ENCODE data around the gene ISCA1. TPM values are rescaled to one million over a fixed set of nuclear protein-coding genes. Genes with fewer than 3 reads are reported as not detected.
"Not testable (repeated sequence)": the region's sequence is repeated elsewhere in the genome, so short reads cannot be mapped to it uniquely, and the experiment has no call there.

The ISCA1 gene
- 10 to 100 TPM; 16.4 to 55.2 (median 40.7) TPM for polyA plus RNA-seq

DNA sequence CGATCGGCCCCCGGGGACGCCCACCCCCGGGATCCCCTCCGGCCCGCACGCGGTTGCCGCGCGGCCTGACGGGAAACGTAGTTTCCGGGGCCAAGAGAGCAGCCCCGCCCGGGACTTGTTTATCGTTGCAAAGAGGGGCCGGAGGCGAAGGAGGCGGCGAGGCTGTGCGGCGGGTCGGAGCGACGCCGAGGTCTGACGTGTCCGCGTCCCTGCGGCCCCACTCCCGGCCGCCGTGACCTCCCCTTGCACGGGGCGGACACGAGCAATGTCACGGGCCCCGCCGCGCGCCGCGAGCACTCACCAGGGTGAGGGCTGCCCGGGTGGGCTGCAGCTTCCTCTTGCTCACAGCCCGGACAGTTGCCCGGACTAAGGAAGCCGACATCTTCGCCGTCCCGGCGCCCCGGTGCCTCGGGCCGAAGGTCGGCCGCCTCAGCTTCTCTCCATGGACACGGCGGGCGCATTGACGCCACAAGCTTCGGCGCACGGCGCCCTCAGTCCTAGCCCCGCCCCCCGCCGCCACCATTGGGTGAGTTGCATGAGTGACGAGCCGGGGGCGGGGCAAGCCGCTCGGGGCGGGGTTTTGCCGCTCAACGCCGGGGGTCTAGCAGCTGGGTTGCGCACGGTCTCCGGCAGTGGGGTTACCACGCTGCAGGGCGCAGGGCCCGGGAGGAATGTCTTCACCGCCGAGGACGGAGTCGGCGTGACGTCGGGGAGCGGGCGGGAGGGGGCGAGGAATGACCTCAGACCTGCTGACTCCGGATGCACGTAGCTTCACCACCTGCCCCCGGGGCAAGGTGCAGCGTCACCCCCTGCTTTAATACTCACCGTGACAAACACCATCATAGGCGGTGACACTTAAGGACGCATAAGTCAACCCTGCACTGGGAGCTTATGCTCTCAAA is at the start of gene ISCA1:
TSS of gene ISCA1 (minus strand) at position 462 of the 902 bp plus-strand sequence. CDS start at position 382, 80 bp downstream.
- 0 to 1% (median 1%) methylated on average over 73 to 101 of the region's 101 CpGs for WGBS, 3 donors
- H3K27ac ChIP-seq (ENCODE audit: low read depth, low read length): peak within 1 kb of the TSS; percentile 48

DNA sequence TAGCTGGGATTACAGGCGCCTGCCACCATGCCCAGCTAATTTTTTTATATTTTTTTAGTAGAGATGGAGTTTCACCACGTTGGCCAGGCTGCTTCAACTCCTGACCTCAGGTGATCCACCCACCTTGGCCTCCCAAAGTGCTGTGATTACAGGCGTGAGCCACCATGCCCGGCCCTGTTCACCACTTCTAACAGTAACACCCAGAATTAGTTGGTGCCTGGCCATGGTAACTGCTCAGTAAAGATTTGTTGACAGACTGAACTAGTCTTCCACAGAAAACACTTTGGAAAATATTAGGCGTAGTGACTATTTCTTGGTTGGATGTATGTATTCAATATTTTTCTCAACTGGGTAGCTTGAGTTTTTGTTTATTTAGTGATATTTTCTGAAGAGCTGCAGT is 47.8 kb upstream of the ISCA1 start:
- 90 to 97% (median 92%) methylated on average over 5 of the region's 5 CpGs for WGBS, 3 donors
- no peak overlapping the region for H3K27ac ChIP-seq (ENCODE audit: low read depth, low read length)

- 77 to 94% (median 84%) methylated on average over 1 of the region's 1 CpG for WGBS, 3 donors
- no peak overlapping the region for H3K27ac ChIP-seq (ENCODE audit: low read depth, low read length)
Measured at GRCh38 chr9:86329649-86330048, 47.3 kb upstream of the ISCA1 start.

- no peak overlapping the region for H3K27ac ChIP-seq (ENCODE audit: low read depth, low read length)
- WGBS, 3 donors: 70 to 86% (median 74%) methylated on average over 4 of the region's 4 CpGs
Measured at GRCh38 chr9:86328156-86328555, 45.8 kb upstream of the ISCA1 start.

- no peak overlapping the region for H3K27ac ChIP-seq (ENCODE audit: low read depth, low read length)
- 85 to 92% (median 89%) methylated on average over 3 of the region's 3 CpGs for WGBS, 3 donors
Measured at GRCh38 chr9:86326536-86326935, 44.2 kb upstream of the ISCA1 start.

DNA sequence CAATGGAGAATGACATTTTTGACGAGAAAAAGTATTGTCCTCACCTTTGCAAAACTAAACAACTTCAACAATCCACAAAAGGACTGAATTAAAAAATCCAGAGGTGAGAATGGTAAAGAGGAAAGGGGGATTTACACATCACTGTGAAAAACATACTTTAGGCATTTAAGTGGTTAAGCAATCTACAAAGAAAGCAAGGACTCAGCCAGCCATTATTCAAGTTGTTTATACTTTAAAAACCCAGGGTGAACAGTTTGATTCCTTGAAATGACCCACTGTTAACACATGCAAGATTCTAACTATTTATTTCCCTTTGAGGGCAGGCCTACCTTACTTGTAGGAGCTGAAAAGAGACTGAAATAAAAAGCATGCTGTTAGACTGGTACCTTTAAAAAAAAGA is 42.6 kb upstream of the ISCA1 start:
- 82 to 92% (median 89%) methylated on average over 1 of the region's 1 CpG for WGBS, 3 donors
- no peak overlapping the region for H3K27ac ChIP-seq (ENCODE audit: low read depth, low read length)

GRCh38 chr9:86324308-86324707 is 42.0 kb upstream of the ISCA1 start:
- 68 to 85% (median 75%) methylated on average over 2 of the region's 2 CpGs for WGBS, 3 donors
- H3K27ac ChIP-seq (ENCODE audit: low read depth, low read length): no peak overlapping the region

DNA sequence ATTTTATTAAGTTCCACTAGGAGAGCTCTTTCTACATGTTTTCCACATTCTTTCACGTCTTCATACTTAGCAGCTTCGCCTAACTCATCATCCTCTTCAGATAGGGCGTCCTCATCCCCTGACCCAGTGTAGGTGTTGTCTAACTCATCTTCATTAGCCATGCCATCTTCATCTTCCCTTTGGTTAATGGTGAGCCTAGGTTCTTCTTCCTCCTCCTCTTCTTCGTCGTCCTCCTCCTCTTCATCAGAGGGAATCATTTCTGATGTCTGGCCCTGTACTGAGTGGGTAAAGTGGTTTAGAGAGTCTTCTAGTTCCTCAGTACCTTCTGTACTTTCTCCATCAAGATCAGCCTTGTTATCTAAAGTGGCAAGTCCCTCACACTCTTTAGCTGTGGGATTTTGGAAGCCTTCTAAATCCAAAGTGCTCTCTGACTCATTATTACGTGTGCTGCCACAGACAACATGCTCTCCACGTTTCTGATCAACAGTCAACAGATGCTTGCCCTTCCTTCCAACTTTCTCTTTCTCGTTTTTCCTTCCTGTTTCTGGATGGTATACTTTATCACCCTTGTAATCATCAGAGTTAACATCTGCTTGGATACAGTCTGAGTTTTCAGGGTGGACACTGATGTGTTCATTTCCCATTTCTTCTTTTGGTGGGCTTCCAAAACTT is 40.8 kb upstream of the ISCA1 start:
- no peak overlapping the region for H3K27ac ChIP-seq (ENCODE audit: low read depth, low read length)
- 73 to 84% (median 73%) methylated on average over 8 of the region's 8 CpGs for WGBS, 3 donors

DNA sequence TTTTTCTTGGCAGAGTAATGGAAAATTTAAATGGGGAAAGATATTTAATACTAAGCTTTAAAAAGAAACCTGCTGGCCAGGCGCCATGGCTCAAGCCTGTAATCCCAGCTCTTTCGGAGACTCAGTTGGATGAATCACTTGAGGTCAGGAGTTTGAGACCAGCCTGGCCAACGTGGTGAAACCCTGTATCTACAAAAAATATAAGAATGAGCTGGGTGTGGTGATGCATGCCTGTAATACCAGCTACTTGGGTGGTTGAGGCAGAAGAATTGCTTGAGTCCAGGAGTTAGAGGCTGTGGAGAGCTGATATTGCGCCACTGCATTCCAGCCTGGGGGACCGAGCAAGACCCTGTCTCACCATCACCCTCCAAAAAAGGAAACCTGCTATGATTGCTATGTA is 39.0 kb upstream of the ISCA1 start:
- WGBS, 3 donors: 76 to 94% (median 78%) methylated on average over 5 of the region's 5 CpGs
- no peak overlapping the region for H3K27ac ChIP-seq (ENCODE audit: low read depth, low read length)

- WGBS, 3 donors: 95 to 99% (median 97%) methylated on average over 4 of the region's 4 CpGs
- no peak overlapping the region for H3K27ac ChIP-seq (ENCODE audit: low read depth, low read length)
Measured at GRCh38 chr9:86318187-86318586, 35.8 kb upstream of the ISCA1 start.

- no peak overlapping the region for H3K27ac ChIP-seq (ENCODE audit: low read depth, low read length)
- 42 to 60% (median 57%) methylated on average over 2 of the region's 2 CpGs for WGBS, 3 donors
Measured at GRCh38 chr9:86315078-86315477, 32.7 kb upstream of the ISCA1 start.

DNA sequence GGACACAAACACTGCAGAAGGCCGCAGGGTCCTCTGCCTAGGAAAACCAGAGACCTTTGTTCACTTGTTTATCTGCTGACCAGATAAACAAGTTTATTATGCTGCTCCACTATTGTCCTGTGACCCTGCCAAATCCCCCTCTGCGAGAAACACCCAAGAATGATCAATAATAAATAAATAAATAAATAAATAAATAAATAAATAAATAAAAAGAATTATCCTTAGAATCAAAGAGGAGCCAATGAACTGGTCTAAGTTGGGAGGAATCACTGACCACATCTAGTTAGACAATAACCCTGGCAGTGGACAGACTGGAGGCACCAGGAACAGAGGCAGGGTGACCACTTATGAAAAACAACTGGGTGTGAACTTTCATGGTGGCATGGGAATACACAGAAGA is 30.6 kb upstream of the ISCA1 start:
- H3K27ac ChIP-seq (ENCODE audit: low read depth, low read length): not testable (repeated sequence)
- WGBS, 3 donors: 96 to 97% (median 97%) methylated on average over 2 of the region's 2 CpGs

DNA sequence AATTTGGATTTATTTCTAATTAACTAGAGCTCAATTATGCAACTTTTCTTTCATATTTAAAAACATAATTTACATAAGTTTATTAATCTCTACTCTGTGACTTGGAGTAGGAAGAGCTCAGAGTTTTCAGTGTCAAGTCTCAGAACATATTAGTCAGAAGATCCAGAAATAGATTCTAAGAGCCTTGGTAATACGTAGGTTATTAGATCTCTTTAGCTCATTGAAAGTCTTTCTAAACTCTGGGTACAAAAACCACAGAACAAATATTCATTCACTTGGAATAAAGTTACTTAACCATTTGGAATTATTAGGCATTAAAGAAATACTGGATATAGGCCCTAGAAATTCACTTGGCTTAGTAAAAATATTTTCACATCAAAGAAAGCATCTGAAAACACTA is 26.3 kb upstream of the ISCA1 start:
- 87 to 90% (median 88%) methylated on average over 1 of the region's 1 CpG for WGBS, 3 donors
- H3K27ac ChIP-seq (ENCODE audit: low read depth, low read length): no peak overlapping the region

DNA sequence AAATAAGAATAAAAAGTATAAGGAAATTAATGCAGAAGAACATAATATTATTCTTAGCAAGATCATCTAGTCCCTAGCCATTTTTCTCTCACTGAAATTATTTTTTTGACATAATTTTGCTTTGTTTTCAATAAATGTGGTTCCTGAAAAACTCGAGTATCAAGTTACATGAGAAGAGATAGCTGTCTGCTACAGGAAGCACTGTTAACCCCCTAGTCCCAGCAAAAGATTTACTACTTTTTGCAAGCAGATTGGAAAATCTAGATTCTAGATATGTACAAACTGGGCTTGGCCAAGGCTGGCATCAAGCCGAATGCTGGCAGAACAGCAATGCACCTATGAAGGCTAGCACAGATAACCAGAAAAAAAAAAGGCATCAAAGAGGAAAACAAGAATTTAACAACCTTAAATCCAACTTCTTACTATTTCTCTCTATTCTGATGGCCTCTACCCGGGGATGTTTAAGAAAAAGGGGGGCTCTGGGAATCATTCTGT is 21.9 kb upstream of the ISCA1 start:
- H3K27ac ChIP-seq (ENCODE audit: low read depth, low read length): no peak overlapping the region
- 49 to 61% (median 57%) methylated on average over 3 of the region's 3 CpGs for WGBS, 3 donors

- no peak overlapping the region for H3K27ac ChIP-seq (ENCODE audit: low read depth, low read length)
- 81 to 86% (median 85%) methylated on average over 4 of the region's 4 CpGs for WGBS, 3 donors
Measured at GRCh38 chr9:86303316-86303975, 21.1 kb upstream of the ISCA1 start.

DNA sequence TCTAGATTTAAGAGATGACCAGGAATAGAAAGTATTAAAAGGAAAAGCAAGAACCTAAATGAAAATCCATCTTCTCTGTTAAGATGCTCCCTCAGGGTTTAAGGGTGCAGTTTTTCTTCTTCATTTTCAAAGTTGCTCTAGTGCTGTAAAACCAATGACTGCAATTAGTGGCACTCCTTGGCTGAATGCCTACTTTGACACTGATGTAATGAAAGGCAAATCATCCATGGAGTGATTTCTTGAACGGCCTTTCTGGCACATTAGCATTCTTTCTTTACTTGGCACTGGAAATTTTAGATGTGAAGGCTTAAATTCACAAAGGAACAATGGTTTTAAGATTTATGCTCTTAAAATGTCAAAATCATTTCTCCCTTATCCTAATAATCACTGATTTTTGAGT is 19.3 kb upstream of the ISCA1 start:
- 46 to 84% (median 64%) methylated on average over 1 of the region's 1 CpG for WGBS, 3 donors

DNA sequence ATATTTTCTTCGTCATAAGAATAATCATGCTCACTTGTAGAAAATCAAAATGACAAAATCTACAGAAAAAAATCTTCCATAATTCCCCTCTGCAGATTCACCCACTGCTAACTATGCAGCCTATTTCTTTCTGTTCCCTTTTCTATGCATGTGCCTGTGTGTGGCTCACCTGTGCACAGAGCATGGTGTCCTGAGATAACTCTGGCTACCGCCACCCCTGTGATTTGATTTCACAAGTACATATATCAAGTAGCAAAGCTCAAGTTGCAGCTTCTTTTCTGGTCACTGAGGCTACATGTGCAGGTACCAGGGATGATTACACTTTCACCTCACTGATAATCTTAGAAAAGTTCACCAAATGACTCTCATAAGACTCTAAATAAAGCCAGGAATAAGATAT is 18.4 kb upstream of the ISCA1 start:
- H3K27ac ChIP-seq (ENCODE audit: low read depth, low read length): no peak overlapping the region

More for the DNA sequence above, 19.3 kb upstream of the ISCA1 start:
- no peak overlapping the region for H3K27ac ChIP-seq (ENCODE audit: low read depth, low read length)

DNA sequence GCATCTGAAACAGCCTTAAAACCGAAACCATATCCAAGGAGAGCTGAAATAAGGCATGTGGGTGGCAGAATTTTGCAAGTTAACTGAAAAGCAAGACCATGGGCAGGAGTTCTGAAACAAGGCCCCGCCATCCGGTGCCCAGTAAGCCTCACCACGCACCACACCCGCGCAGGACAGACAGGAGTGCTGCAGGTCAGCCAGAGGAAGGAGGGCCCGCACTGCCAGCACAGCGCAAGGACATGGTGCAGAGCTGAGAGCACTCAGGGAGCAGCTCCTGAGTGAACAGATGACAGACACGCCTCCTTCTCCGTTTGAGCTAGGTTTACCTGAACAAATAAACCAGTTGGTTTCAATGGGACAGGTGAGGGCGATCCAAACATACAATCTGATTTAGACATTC is 16.5 kb upstream of the ISCA1 start:
- no peak overlapping the region for H3K27ac ChIP-seq (ENCODE audit: low read depth, low read length)
- 88 to 96% (median 91%) methylated on average over 11 of the region's 11 CpGs for WGBS, 3 donors

More for the DNA sequence above, 18.4 kb upstream of the ISCA1 start:
- WGBS, 3 donors: 91 to 95% (median 95%) methylated on average over 2 of the region's 2 CpGs

GRCh38 chr9:86290341-86290740 is 8.0 kb upstream of the ISCA1 start:
- H3K27ac ChIP-seq (ENCODE audit: low read depth, low read length): not testable (repeated sequence)
- 82 to 95% (median 94%) methylated on average over 6 of the region's 6 CpGs for WGBS, 3 donors

Data from adipose tissue (tissue), 3 donors.